Endothelial cell of umbilical vein (primary cell): ENCODE results near the gene TOM1L2. TPM values are rescaled to one million over a fixed set of nuclear protein-coding genes. Genes with fewer than 3 reads are reported as not detected.

ENCODE experiments used
- BruUV-seq: library from RNA; stranded (reverse); fragments of 400-500 nt; replicated peaks from 2 replicates; lab custom pipeline; 2021; lab: Mats Ljungman, UMichigan
- CTCF ChIA-PET: fragments of 300-600, 350-600 bp; sonication (Branson Sonifier 250); formaldehyde crosslinking; loops from one replicate; lab custom pipeline; 2021; ENCODE audit warnings: antibody characterized with exemption, inconsistent platforms; lab: Charles Lee
- POLR2A ChIA-PET: fragments of 300-600, 350-600 bp; sonication (Branson Sonifier 250); formaldehyde crosslinking; loops from one replicate; lab custom pipeline; 2021; ENCODE audit warnings: antibody characterized with exemption, inconsistent platforms; lab: Charles Lee
- DNase-seq: peaks from one replicate; pipeline ENCODE4 v3.0.0-alpha.2; 2011; ENCODE audit warnings: low read depth, low spot score
- FAIRE-seq: peaks from 2 replicates; lab custom pipeline; 2011; peaks lifted over from hg19 to GRCh38; lab: Jason Lieb, UNC
- H2AFZ ChIP-seq: 2 replicates; pipeline ENCODE4 v1.6.0; 2012; ENCODE audit warnings: low read depth, low read length, control low read depth, inconsistent platforms
- H3K27ac ChIP-seq: 2 replicates; pipeline ENCODE4 v1.5.1; 2011; ENCODE audit warnings: low read depth, mild to moderate bottlenecking, control low read depth, low read length, moderate library complexity; ENCODE audit not compliant: insufficient read depth
- H3K27me3 ChIP-seq, 2 experiments: 2 replicates each; pipeline versions ENCODE4 v1.6.0 to v1.6.1; 2011; ENCODE audit warnings: low read length in 2 of 2, mixed read lengths in 1 of 2; ENCODE audit not compliant: control insufficient read depth in 2 of 2, insufficient read depth in 2 of 2
- H3K36me3 ChIP-seq, 2 experiments: 2 replicates in 1 of 2; 3 replicates in 1 of 2; pipeline ENCODE4 v1.5.1; 2011; ENCODE audit warnings: low read length in 2 of 2, mild to moderate bottlenecking in 1 of 2, moderate library complexity in 1 of 2; ENCODE audit not compliant: control insufficient read depth in 2 of 2, insufficient read depth in 2 of 2; ENCODE audit errors: extremely low read depth in 1 of 2
- H3K4me1 ChIP-seq: 3 replicates; pipeline ENCODE4 v1.5.1; 2011; ENCODE audit warnings: mild to moderate bottlenecking, low read length; ENCODE audit not compliant: control insufficient read depth, insufficient read depth; ENCODE audit errors: extremely low read depth
- H3K4me2 ChIP-seq: 2 replicates; pipeline ENCODE4 v1.6.1; 2011; ENCODE audit warnings: low read length, control low read depth, mixed read lengths; ENCODE audit not compliant: insufficient read depth
- H3K4me3 ChIP-seq, 3 experiments: fragments of 200-600 bp in 1 of 3; sonication (generic), shearing (Covaris generic) in 1 of 3; replicated peaks in 1 of 3; 2 replicates each; pipeline ENCODE4 v1.5.1; 2011 to 2016; ENCODE audit warnings: control low read depth in 3 of 3, low read length in 3 of 3, mild to moderate bottlenecking in 2 of 3, inconsistent platforms in 1 of 3, low read depth in 1 of 3, moderate library complexity in 1 of 3; ENCODE audit not compliant: insufficient read depth in 1 of 3
- H3K79me2 ChIP-seq: 2 replicates; pipeline ENCODE4 v1.6.0; 2012; ENCODE audit warnings: low read length, inconsistent platforms; ENCODE audit not compliant: control insufficient read depth, insufficient read depth
- H3K9ac ChIP-seq: replicated peaks from 2 replicates; pipeline ENCODE3; 2011; ENCODE audit warnings: low read length, control low read depth; ENCODE audit not compliant: insufficient read depth; ENCODE audit errors: extremely low read depth
- H3K9me1 ChIP-seq: replicated peaks from 3 replicates; pipeline ENCODE4 v1.6.0; 2011; ENCODE audit warnings: mild to moderate bottlenecking, low read length; ENCODE audit not compliant: control insufficient read depth, insufficient read depth; ENCODE audit errors: extremely low read depth
- H3K9me3 ChIP-seq: replicated peaks from 2 replicates; pipeline ENCODE4 v1.5.1; 2012; ENCODE audit warnings: low read length, inconsistent platforms; ENCODE audit not compliant: control insufficient read depth, insufficient read depth
- H4K20me1 ChIP-seq: replicated peaks from 2 replicates; pipeline ENCODE3; 2011; ENCODE audit warnings: mild to moderate bottlenecking, low read length; ENCODE audit not compliant: control insufficient read depth, insufficient read depth; ENCODE audit errors: extremely low read depth
- EZH2 ChIP-seq: IDR thresholded peaks from 2 replicates; pipeline ENCODE4 v1.6.1; 2012; ENCODE audit warnings: borderline replicate concordance, low read depth, mild to moderate bottlenecking, moderate library complexity, low read length, inconsistent platforms; ENCODE audit not compliant: severe bottlenecking
- FOS ChIP-seq: IDR thresholded peaks from 2 replicates; pipeline ENCODE4 v1.6.1; 2011; ENCODE audit warnings: mild to moderate bottlenecking, low read length, moderate library complexity, borderline replicate concordance; ENCODE audit not compliant: insufficient read depth
- GATA2 ChIP-seq: IDR thresholded peaks from 2 replicates; pipeline ENCODE4 v1.7.0; 2011; ENCODE audit warnings: low read depth, mild to moderate bottlenecking, moderate library complexity, mixed read lengths, low read length; ENCODE audit not compliant: insufficient read length, insufficient read depth
- JUN ChIP-seq: IDR thresholded peaks from 2 replicates; pipeline ENCODE4 v1.6.1; 2011; ENCODE audit warnings: borderline replicate concordance, low read depth; ENCODE audit not compliant: insufficient read length, insufficient read depth
- MAX ChIP-seq: IDR thresholded peaks from 2 replicates; pipeline ENCODE4 v1.6.1; 2011; ENCODE audit not compliant: insufficient read depth, insufficient read length
- MYC ChIP-seq: IDR thresholded peaks from one replicate; pipeline ENCODE4 v1.6.1; 2011; ENCODE audit warnings: mild to moderate bottlenecking, low read depth, low read length
- POLR2A ChIP-seq: IDR thresholded peaks from 2 replicates; pipeline ENCODE4 v1.6.1; 2012; ENCODE audit warnings: low read depth, mild to moderate bottlenecking, control low read depth, low read length
- POLR2AphosphoS5 ChIP-seq: IDR thresholded peaks from 2 replicates; pipeline ENCODE4 v1.6.1; 2012; ENCODE audit warnings: low read depth, mild to moderate bottlenecking, control low read depth, low read length, moderate library complexity; ENCODE audit not compliant: insufficient read depth
- dilution Hi-C: fragments of 300-500 bp; cut with MboI; formaldehyde crosslinking; loops from one replicate; pipeline ENCODE4 v1.15.0; 2019; ENCODE audit warnings: low sequenced_read_pairs; ENCODE audit not compliant: extremely low pct_ligation_motif_present
- intact Hi-C: fragments of 100-400 bp; cut with micrococcal nuclease; formaldehyde crosslinking; loops from one replicate; pipeline ENCODE4 v1.10.0; 2022
- polyA plus RNA-seq, 4 experiments: library from polyadenylated mRNA; depleted of rRNA in 3 of 4; stranded (reverse) in 3 of 4; unstranded in 1 of 4; fragments of >200 nt; gene quantifications; 2 replicates each; pipeline versions ENCODE4 v1.2.1 to v1.2.3, GENCODE V29; 2011 to 2012; ENCODE audit warnings: missing spikeins in 1 of 4
- total RNA-seq: library from RNA; stranded (reverse); gene quantifications from 2 replicates; pipeline ENCODE4 v1.2.3, GENCODE V29; 2021
- TF ChIP-seq, protein P1 (sequence below), 2 donors: IDR thresholded peaks; 1 replicate in 1 of 2; 2 replicates in 1 of 2; pipeline ENCODE4 v1.5.1; 2011; ENCODE audit warnings: low read length in 2 of 2, mild to moderate bottlenecking in 2 of 2, moderate library complexity in 2 of 2, control low read depth in 1 of 2, inconsistent platforms in 1 of 2, low read depth in 1 of 2; ENCODE audit not compliant: insufficient read depth in 1 of 2; ENCODE audit errors: extremely low read depth in 1 of 2

TOM1L2 gene
- total and polyA plus RNA-seq, 2 donors (not counting 3 experiments of a cell fraction or from before 2014, with no cell fraction given) = 31.7 to 37.6 TPM

GRCh38 chr17:17882082-17882581 lies 90.1 kb downstream of the TOM1L2 start:
- Histone ChIP-seq H3K9me3 (no peaks in the 10 kb centered on the region), H3K9ac (no peak overlapping the region), H3K79me2 (no peaks in the 10 kb centered on the region), H3K4me2 (no peak overlapping the region), H3K4me1 (peaks cover 20% of the 10 kb centered on the region), H4K20me1 (no peaks in the 10 kb centered on the region), H3K27ac (no peak overlapping the region), H3K9me1 (no peaks in the 10 kb centered on the region), H3K27me3 (no peaks in the 10 kb centered on the region), H2AFZ (no peak overlapping the region), H3K36me3 (peaks cover 0 to 11% of the 10 kb centered on the region in 2 experiments), H3K4me3 (no peak overlapping the region)
- ChIA-PET POLR2A (no interaction called here), CTCF (interaction anchor here (3.2 kb wide), 1 partner anchor 9 kb away, joined by 9 read pairs; no protein-coding TSS in a partner anchor)
- TF ChIP-seq POLR2AphosphoS5 (no peak), EZH2 (no peak), POLR2A (no peak), GATA2 (no peak), FOS (no peak), MYC (no peak), MAX (no peak), JUN (no peak)
- TF ChIP-seq, protein P1, sequence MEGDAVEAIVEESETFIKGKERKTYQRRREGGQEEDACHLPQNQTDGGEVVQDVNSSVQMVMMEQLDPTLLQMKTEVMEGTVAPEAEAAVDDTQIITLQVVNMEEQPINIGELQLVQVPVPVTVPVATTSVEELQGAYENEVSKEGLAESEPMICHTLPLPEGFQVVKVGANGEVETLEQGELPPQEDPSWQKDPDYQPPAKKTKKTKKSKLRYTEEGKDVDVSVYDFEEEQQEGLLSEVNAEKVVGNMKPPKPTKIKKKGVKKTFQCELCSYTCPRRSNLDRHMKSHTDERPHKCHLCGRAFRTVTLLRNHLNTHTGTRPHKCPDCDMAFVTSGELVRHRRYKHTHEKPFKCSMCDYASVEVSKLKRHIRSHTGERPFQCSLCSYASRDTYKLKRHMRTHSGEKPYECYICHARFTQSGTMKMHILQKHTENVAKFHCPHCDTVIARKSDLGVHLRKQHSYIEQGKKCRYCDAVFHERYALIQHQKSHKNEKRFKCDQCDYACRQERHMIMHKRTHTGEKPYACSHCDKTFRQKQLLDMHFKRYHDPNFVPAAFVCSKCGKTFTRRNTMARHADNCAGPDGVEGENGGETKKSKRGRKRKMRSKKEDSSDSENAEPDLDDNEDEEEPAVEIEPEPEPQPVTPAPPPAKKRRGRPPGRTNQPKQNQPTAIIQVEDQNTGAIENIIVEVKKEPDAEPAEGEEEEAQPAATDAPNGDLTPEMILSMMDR (IDR thresholded peaks at IDR 0.05; ENCODE audit: extremely low read depth in 1 of 2, insufficient read depth in 1 of 2, low read depth in 1 of 2, low read length in 2 of 2) = no peak
- dilution Hi-C loops (loop anchor here (25.0 kb wide), 1 partner anchor 155 kb away; the partner anchor contains the start of genes ATPAF2 and GID4), intact Hi-C loops (no loop called here)
- no peak for FAIRE-seq
- no peak for DNase-seq
- no TSS peak for BruUV-seq
